HCT116 (cell line): ENCODE results near the gene NT5DC3.

Experiments
- ATF3 ChIP-seq: IDR thresholded peaks from 2 replicates; pipeline ENCODE4 v1.6.1; 2012
- CBX3 ChIP-seq: IDR thresholded peaks from 2 replicates; pipeline ENCODE4 v1.6.1; 2012; ENCODE audit warnings: low read depth
- CEBPB ChIP-seq: IDR thresholded peaks from 2 replicates; pipeline ENCODE4 v1.6.1; 2012; ENCODE audit warnings: low read depth
- CTCF ChIP-seq, 3 experiments: fragments of 200-600 bp in 1 of 3; sonication (generic) in 1 of 3; IDR thresholded peaks in 2 of 3; conservative IDR thresholded peaks in 1 of 3; 2 replicates each; pipeline ENCODE4 v1.5.1; 2012 to 2017; ENCODE audit warnings: low read depth in 2 of 3, low read length in 2 of 3, antibody characterized with exemption in 1 of 3, borderline replicate concordance in 1 of 3, control low read depth in 1 of 3, mild to moderate bottlenecking in 1 of 3, mixed read lengths in 1 of 3, mixed run types in 1 of 3, moderate library complexity in 1 of 3; ENCODE audit not compliant: insufficient read depth in 1 of 3
- ELF1 ChIP-seq: IDR thresholded peaks from 2 replicates; pipeline ENCODE4 v1.6.1; 2012; ENCODE audit warnings: low read depth, borderline replicate concordance
- EZH2 ChIP-seq: fragments of 200-600 bp; sonication (generic); IDR thresholded peaks from 2 replicates; pipeline ENCODE4 v1.6.1; 2017; ENCODE audit warnings: antibody characterized with exemption, mixed run types
- EZH2phosphoT487 ChIP-seq: fragments of 200-600 bp; IDR thresholded peaks from 2 replicates; pipeline ENCODE4 v1.6.1; 2018; ENCODE audit warnings: antibody characterized with exemption, borderline replicate concordance
- JUND ChIP-seq: IDR thresholded peaks from 2 replicates; pipeline ENCODE4 v1.6.1; 2012
- MAX ChIP-seq: IDR thresholded peaks from 2 replicates; pipeline ENCODE4 v1.6.1; 2012
- POLR2A ChIP-seq: IDR thresholded peaks from 2 replicates; pipeline ENCODE4 v1.7.0; 2011; ENCODE audit warnings: borderline replicate concordance; ENCODE audit not compliant: insufficient read depth, insufficient read length; ENCODE audit errors: extremely low read depth
- SP1 ChIP-seq: IDR thresholded peaks from 2 replicates; pipeline ENCODE4 v1.6.1; 2012; ENCODE audit warnings: low read depth
- ZFX ChIP-seq: fragments of 450-650 bp; IDR thresholded peaks from 2 replicates; pipeline ENCODE4 v1.6.1; 2017
- ZNF274 ChIP-seq: fragments of 200-500 bp; sonication (Bioruptor generic); IDR thresholded peaks from 2 replicates; pipeline ENCODE4 v1.6.1; 2014; ENCODE audit warnings: mild to moderate bottlenecking, low read depth, low read length, inconsistent platforms
- TF ChIP-seq, protein P1 (sequence below): IDR thresholded peaks from 2 replicates; pipeline ENCODE4 v1.6.1; 2012; ENCODE audit warnings: low read depth

- no peak for TF ChIP-seq POLR2A
- TF ChIP-seq ATF3: no peak
- TF ChIP-seq ZNF274: no peak
- TF ChIP-seq ZFX: no peak
- no peak for TF ChIP-seq CTCF (IDR thresholded peaks at IDR 0.05 in 2 of 3, conservative IDR thresholded peaks at IDR 0.05 in 1 of 3; ENCODE audit: borderline replicate concordance in 1 of 3, insufficient read depth in 1 of 3, low read depth in 2 of 3, low read length in 2 of 3)
- TF ChIP-seq EZH2phosphoT487: no peak
- no peak for TF ChIP-seq MAX
- TF ChIP-seq, protein P1, sequence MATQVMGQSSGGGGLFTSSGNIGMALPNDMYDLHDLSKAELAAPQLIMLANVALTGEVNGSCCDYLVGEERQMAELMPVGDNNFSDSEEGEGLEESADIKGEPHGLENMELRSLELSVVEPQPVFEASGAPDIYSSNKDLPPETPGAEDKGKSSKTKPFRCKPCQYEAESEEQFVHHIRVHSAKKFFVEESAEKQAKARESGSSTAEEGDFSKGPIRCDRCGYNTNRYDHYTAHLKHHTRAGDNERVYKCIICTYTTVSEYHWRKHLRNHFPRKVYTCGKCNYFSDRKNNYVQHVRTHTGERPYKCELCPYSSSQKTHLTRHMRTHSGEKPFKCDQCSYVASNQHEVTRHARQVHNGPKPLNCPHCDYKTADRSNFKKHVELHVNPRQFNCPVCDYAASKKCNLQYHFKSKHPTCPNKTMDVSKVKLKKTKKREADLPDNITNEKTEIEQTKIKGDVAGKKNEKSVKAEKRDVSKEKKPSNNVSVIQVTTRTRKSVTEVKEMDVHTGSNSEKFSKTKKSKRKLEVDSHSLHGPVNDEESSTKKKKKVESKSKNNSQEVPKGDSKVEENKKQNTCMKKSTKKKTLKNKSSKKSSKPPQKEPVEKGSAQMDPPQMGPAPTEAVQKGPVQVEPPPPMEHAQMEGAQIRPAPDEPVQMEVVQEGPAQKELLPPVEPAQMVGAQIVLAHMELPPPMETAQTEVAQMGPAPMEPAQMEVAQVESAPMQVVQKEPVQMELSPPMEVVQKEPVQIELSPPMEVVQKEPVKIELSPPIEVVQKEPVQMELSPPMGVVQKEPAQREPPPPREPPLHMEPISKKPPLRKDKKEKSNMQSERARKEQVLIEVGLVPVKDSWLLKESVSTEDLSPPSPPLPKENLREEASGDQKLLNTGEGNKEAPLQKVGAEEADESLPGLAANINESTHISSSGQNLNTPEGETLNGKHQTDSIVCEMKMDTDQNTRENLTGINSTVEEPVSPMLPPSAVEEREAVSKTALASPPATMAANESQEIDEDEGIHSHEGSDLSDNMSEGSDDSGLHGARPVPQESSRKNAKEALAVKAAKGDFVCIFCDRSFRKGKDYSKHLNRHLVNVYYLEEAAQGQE: no peak
- no peak for TF ChIP-seq CEBPB
- no peak for TF ChIP-seq CBX3
- no peak for TF ChIP-seq ELF1
- no peak for TF ChIP-seq JUND
- no peak for TF ChIP-seq EZH2
- no peak for TF ChIP-seq SP1
These were observed 6.1 kb downstream of the NT5DC3 start for GRCh38 chr12:103834942-103835341.
